Endothelial cell of umbilical vein (primary cell): Measurements from ENCODE around the gene MYLK.

Experiments used
- EZH2 ChIP-seq: IDR thresholded peaks from 2 replicates; pipeline ENCODE4 v1.6.1; 2012; ENCODE audit warnings: borderline replicate concordance, low read depth, mild to moderate bottlenecking, moderate library complexity, low read length, inconsistent platforms; ENCODE audit not compliant: severe bottlenecking
- FOS ChIP-seq: IDR thresholded peaks from 2 replicates; pipeline ENCODE4 v1.6.1; 2011; ENCODE audit warnings: mild to moderate bottlenecking, low read length, moderate library complexity, borderline replicate concordance; ENCODE audit not compliant: insufficient read depth
- GATA2 ChIP-seq: IDR thresholded peaks from 2 replicates; pipeline ENCODE4 v1.7.0; 2011; ENCODE audit warnings: low read depth, mild to moderate bottlenecking, moderate library complexity, mixed read lengths, low read length; ENCODE audit not compliant: insufficient read length, insufficient read depth
- JUN ChIP-seq: IDR thresholded peaks from 2 replicates; pipeline ENCODE4 v1.6.1; 2011; ENCODE audit warnings: borderline replicate concordance, low read depth; ENCODE audit not compliant: insufficient read length, insufficient read depth
- MAX ChIP-seq: IDR thresholded peaks from 2 replicates; pipeline ENCODE4 v1.6.1; 2011; ENCODE audit not compliant: insufficient read depth, insufficient read length
- MYC ChIP-seq: IDR thresholded peaks from one replicate; pipeline ENCODE4 v1.6.1; 2011; ENCODE audit warnings: mild to moderate bottlenecking, low read depth, low read length
- POLR2A ChIP-seq: IDR thresholded peaks from 2 replicates; pipeline ENCODE4 v1.6.1; 2012; ENCODE audit warnings: low read depth, mild to moderate bottlenecking, control low read depth, low read length
- POLR2AphosphoS5 ChIP-seq: IDR thresholded peaks from 2 replicates; pipeline ENCODE4 v1.6.1; 2012; ENCODE audit warnings: low read depth, mild to moderate bottlenecking, control low read depth, low read length, moderate library complexity; ENCODE audit not compliant: insufficient read depth
- TF ChIP-seq, protein P1 (sequence below), 2 donors: IDR thresholded peaks; 1 replicate in 1 of 2; 2 replicates in 1 of 2; pipeline ENCODE4 v1.5.1; 2011; ENCODE audit warnings: low read length in 2 of 2, mild to moderate bottlenecking in 2 of 2, moderate library complexity in 2 of 2, control low read depth in 1 of 2, inconsistent platforms in 1 of 2, low read depth in 1 of 2; ENCODE audit not compliant: insufficient read depth in 1 of 2; ENCODE audit errors: extremely low read depth in 1 of 2

DNA sequence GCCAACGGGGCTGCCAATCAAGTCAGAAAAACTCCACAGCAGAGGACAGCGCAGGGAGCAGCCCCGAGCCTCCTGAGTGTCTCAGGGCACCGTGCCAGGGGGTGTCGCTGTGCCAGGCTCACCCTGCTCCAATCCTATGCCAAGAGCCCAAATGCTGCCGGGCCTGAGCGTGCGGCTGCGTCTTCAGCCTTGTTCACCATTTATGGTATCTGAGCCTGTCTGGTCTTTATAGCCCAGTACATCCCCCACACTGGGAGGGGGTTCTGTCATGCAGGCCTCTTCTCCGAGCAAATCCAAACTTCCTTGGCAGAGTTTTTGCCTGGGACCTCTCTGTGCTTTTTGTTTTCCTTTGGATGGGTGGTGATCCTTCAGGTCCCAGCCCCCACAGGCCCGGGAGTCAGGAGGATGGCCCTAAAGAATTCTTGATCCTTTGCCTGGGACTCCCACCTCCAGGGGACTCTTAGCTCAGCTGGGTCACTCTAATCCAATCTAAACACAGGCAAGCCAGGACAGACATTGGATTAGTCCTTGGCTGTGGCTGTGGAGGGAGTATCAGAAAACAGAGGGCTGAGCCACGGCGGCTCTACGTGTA, 164.2 kb downstream of the MYLK start:
- TF ChIP-seq, protein P1, sequence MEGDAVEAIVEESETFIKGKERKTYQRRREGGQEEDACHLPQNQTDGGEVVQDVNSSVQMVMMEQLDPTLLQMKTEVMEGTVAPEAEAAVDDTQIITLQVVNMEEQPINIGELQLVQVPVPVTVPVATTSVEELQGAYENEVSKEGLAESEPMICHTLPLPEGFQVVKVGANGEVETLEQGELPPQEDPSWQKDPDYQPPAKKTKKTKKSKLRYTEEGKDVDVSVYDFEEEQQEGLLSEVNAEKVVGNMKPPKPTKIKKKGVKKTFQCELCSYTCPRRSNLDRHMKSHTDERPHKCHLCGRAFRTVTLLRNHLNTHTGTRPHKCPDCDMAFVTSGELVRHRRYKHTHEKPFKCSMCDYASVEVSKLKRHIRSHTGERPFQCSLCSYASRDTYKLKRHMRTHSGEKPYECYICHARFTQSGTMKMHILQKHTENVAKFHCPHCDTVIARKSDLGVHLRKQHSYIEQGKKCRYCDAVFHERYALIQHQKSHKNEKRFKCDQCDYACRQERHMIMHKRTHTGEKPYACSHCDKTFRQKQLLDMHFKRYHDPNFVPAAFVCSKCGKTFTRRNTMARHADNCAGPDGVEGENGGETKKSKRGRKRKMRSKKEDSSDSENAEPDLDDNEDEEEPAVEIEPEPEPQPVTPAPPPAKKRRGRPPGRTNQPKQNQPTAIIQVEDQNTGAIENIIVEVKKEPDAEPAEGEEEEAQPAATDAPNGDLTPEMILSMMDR (IDR thresholded peaks at IDR 0.05; ENCODE audit: extremely low read depth in 1 of 2, insufficient read depth in 1 of 2, low read depth in 1 of 2, low read length in 2 of 2) = no peak
- TF ChIP-seq POLR2A = no peak
- no peak for TF ChIP-seq MAX
- no peak for TF ChIP-seq EZH2
- no peak for TF ChIP-seq POLR2AphosphoS5
- TF ChIP-seq MYC = no peak
- TF ChIP-seq FOS = no peak
- no peak for TF ChIP-seq JUN
- no peak for TF ChIP-seq GATA2
